Measurements from ENCODE around the gene SLC10A7. TPM values are rescaled to one million over a fixed set of nuclear protein-coding genes. Genes with fewer than 3 reads are reported as not detected.

The SLC10A7 gene
- total RNA-seq, 4 donors from 2014 or later, result 5.6 to 12.8 (median 6.8) TPM

GRCh38 chr4:146435962-146436361, 85.8 kb downstream of the SLC10A7 start:
- Histone ChIP-seq H3K27ac (no peak overlapping the region), H3K36me3 (no peaks in the 10 kb centered on the region), H3K27me3 (no peaks in the 10 kb centered on the region), H3K4me3 (no peak overlapping the region), H3K4me1 (peaks cover 0 to 19% (median 5%) of the 10 kb centered on the region in 3 donors), H3K9me3 (no peaks in the 10 kb centered on the region)
- TF ChIP-seq POLR2AphosphoS5 (IDR thresholded peaks at IDR 0.05), result no peak
- no peak for TF ChIP-seq POLR2A (IDR thresholded peaks at IDR 0.05)
- TF ChIP-seq CTCF (IDR thresholded peaks at IDR 0.05), result no peak
- TF ChIP-seq EP300 (IDR thresholded peaks at IDR 0.05), result no peak
- ATAC-seq, result no peak

- WGBS, 2 donors (ENCODE audit: low coverage in 1 of 2), result 97 to 100% methylated on average over 2 of the region's 2 CpGs
- no peak for ATAC-seq
- Histone ChIP-seq H3K27me3 (no peaks in the 10 kb centered on the region), H3K4me3 (no peak overlapping the region), H3K36me3 (no peaks in the 10 kb centered on the region), H3K9me3 (no peaks in the 10 kb centered on the region), H3K4me1 (no peaks in the 10 kb centered on the region), H3K27ac (no peak overlapping the region)
- TF ChIP-seq CTCF (IDR thresholded peaks at IDR 0.05), result no peak
Measured at GRCh38 chr4:146432065-146432464, 89.7 kb downstream of the SLC10A7 start.

- H3K9me3 ChIP-seq, result no peaks in the 10 kb centered on the region
- H3K4me1 ChIP-seq, result no peaks in the 10 kb centered on the region
- TF ChIP-seq EP300 (IDR thresholded peaks at IDR 0.05) (no peak), POLR2A (IDR thresholded peaks at IDR 0.05) (no peak), POLR2AphosphoS5 (IDR thresholded peaks at IDR 0.05) (no peak), CTCF (IDR thresholded peaks at IDR 0.05) (no peak)
- no peak overlapping the region for H3K27ac ChIP-seq
- H3K4me3 ChIP-seq, result no peak overlapping the region
- no peaks in the 10 kb centered on the region for H3K27me3 ChIP-seq
- no peak for ATAC-seq
- WGBS, 2 donors (ENCODE audit: low coverage in 1 of 2), result 100% methylated on average over 1 of the region's 1 CpG
- no peaks in the 10 kb centered on the region for H3K36me3 ChIP-seq
Measured at GRCh38 chr4:146428298-146428697, 93.4 kb downstream of the SLC10A7 start.

- Histone ChIP-seq H3K36me3 (no peaks in the 10 kb centered on the region), H3K4me3 (no peak overlapping the region), H3K27me3 (no peaks in the 10 kb centered on the region), H3K4me1 (no peaks in the 10 kb centered on the region), H3K27ac (no peak overlapping the region), H3K9me3 (no peaks in the 10 kb centered on the region)
- 71 to 78% methylated on average over 2 of the region's 2 CpGs for WGBS, 2 donors (ENCODE audit: low coverage in 1 of 2)
- TF ChIP-seq CTCF (IDR thresholded peaks at IDR 0.05) (no peak), POLR2A (IDR thresholded peaks at IDR 0.05) (no peak), POLR2AphosphoS5 (IDR thresholded peaks at IDR 0.05) (no peak), EP300 (IDR thresholded peaks at IDR 0.05) (no peak)
- ATAC-seq, result no peak
Measured at GRCh38 chr4:146417822-146418221, 103.9 kb downstream of the SLC10A7 start.

GRCh38 chr4:146415829-146416228, 105.9 kb downstream of the SLC10A7 start:
- H3K9me3 ChIP-seq, result no peaks in the 10 kb centered on the region
- H3K4me3 ChIP-seq, result no peak overlapping the region
- H3K27me3 ChIP-seq, result no peaks in the 10 kb centered on the region
- WGBS, 2 donors (ENCODE audit: low coverage in 1 of 2), result 92 to 93% methylated on average over 1 of the region's 1 CpG
- no peak overlapping the region for H3K27ac ChIP-seq
- no peaks in the 10 kb centered on the region for H3K4me1 ChIP-seq
- no peaks in the 10 kb centered on the region for H3K36me3 ChIP-seq
- no peak for ATAC-seq
- TF ChIP-seq CTCF (IDR thresholded peaks at IDR 0.05) (no peak), EP300 (IDR thresholded peaks at IDR 0.05) (no peak), POLR2AphosphoS5 (IDR thresholded peaks at IDR 0.05) (no peak), POLR2A (IDR thresholded peaks at IDR 0.05) (no peak)
